HepG2 (cell line): ENCODE data around the gene FSCN2. TPM values are rescaled to one million over a fixed set of nuclear protein-coding genes. Genes with fewer than 3 reads are reported as not detected.
A peak's percentile ranks its signal among the peaks of the same experiment; 100 is the strongest.

ENCODE experiments used
- FOXJ3 ChIP-seq: sonication (generic); formaldehyde crosslinking; IDR thresholded peaks from 2 replicates; pipeline ENCODE4 v1.4.0; 2020; ENCODE audit warnings: missing genetic modification reagents, mild to moderate bottlenecking, borderline replicate concordance
- FOXP4 ChIP-seq: sonication (generic); formaldehyde crosslinking; IDR thresholded peaks from 2 replicates; pipeline ENCODE4 v1.4.0; 2020; ENCODE audit warnings: missing genetic modification reagents
- GATAD1 ChIP-seq: IDR thresholded peaks from 2 replicates; pipeline ENCODE4 v1.6.1; 2016; ENCODE audit warnings: missing genetic modification reagents, missing compliant biosample characterization
- IKZF5 ChIP-seq: IDR thresholded peaks from 2 replicates; pipeline ENCODE4 v1.6.1; 2018; ENCODE audit warnings: missing genetic modification reagents, mild to moderate bottlenecking, missing compliant biosample characterization
- KDM4B ChIP-seq: sonication (generic); formaldehyde crosslinking; IDR thresholded peaks from 2 replicates; pipeline ENCODE4 v1.4.0; 2020; ENCODE audit warnings: missing genetic modification reagents
- MEIS2 ChIP-seq: sonication (generic); formaldehyde crosslinking; IDR thresholded peaks from 2 replicates; pipeline ENCODE4 v1.9.0; 2021; ENCODE audit warnings: mild to moderate bottlenecking, missing genetic modification reagents
- MLLT10 ChIP-seq: sonication (generic); formaldehyde crosslinking; IDR thresholded peaks from 2 replicates; pipeline ENCODE4 v1.4.0; 2020; ENCODE audit warnings: missing genetic modification reagents
- PATZ1 ChIP-seq: sonication (generic); formaldehyde crosslinking; IDR thresholded peaks from 2 replicates; pipeline ENCODE4 v1.4.0; 2020; ENCODE audit warnings: missing genetic modification reagents
- POLR2G ChIP-seq: fragments of 200-400 bp; formaldehyde crosslinking; IDR thresholded peaks from 2 replicates; pipeline ENCODE4 v1.6.1; 2018; ENCODE audit warnings: mild to moderate bottlenecking, low read depth, low read length, moderate library complexity
- TERF1 ChIP-seq: sonication (generic); formaldehyde crosslinking; IDR thresholded peaks from 2 replicates; pipeline ENCODE4 v1.8.0; 2022; ENCODE audit warnings: mild to moderate bottlenecking, missing genetic modification reagents, moderate library complexity
- ZBTB39 ChIP-seq: sonication (generic); formaldehyde crosslinking; IDR thresholded peaks from 2 replicates; pipeline ENCODE4 v1.5.0; 2020; ENCODE audit warnings: missing genetic modification reagents
- ZNF318 ChIP-seq: sonication (generic); formaldehyde crosslinking; IDR thresholded peaks from 2 replicates; pipeline ENCODE4 v1.4.0; 2020; ENCODE audit warnings: mild to moderate bottlenecking, missing genetic modification reagents
- ZNF775 ChIP-seq: sonication (generic); formaldehyde crosslinking; IDR thresholded peaks from 2 replicates; pipeline ENCODE4 v1.4.0; 2020; ENCODE audit warnings: missing genetic modification reagents, mild to moderate bottlenecking, moderate library complexity, borderline replicate concordance
- polyA plus RNA-seq, 8 experiments: library from polyadenylated mRNA; depleted of rRNA in 3 of 8; stranded (reverse) in 7 of 8; unstranded in 1 of 8; fragments of >200 nt; fragmentation: Illumina TruSeq in 4 of 8; extraction: Trizol in 4 of 8; gene quantifications; 2 replicates each; pipeline versions ENCODE4 v1.2.1 to v1.2.3, GENCODE V29; 2011 to 2016; ENCODE audit warnings: low read depth in 4 of 8, missing spikeins in 1 of 8, mixed read lengths in 1 of 8; ENCODE audit not compliant: insufficient read depth in 1 of 8
- total RNA-seq, 5 experiments: library from RNA; depleted of rRNA; stranded (reverse); fragments of >200 nt; fragmentation: Illumina TruSeq; extraction: Trizol; gene quantifications; 2 replicates each; pipeline ENCODE4 v1.2.3, GENCODE V29; 2016; ENCODE audit warnings: low read depth in 1 of 5

Gene FSCN2
- total and polyA plus RNA-seq, 2 of the 13 experiments (the other 11 are each of a cell fraction or from before 2014, with no cell fraction given): 0.09 TPM; not detected in 1

GRCh38 chr17:81528384-81528650 is 140 bp downstream of the FSCN2 start (continued):
- no peak for TF ChIP-seq ZBTB39 (CRISPR knock-in tag)
- TF ChIP-seq FOXP4 (CRISPR knock-in tag): no peak
- no peak for TF ChIP-seq KDM4B (CRISPR knock-in tag)
- no peak for TF ChIP-seq ZNF775 (CRISPR knock-in tag)
- no peak for TF ChIP-seq POLR2G
- TF ChIP-seq MEIS2: no peak
- no peak for TF ChIP-seq GATAD1
- TF ChIP-seq FOXJ3 (CRISPR knock-in tag): no peak
- no peak for TF ChIP-seq ZNF318 (CRISPR knock-in tag)
- TF ChIP-seq PATZ1 (CRISPR knock-in tag): no peak
- TF ChIP-seq TERF1 (CRISPR knock-in tag): no peak
- TF ChIP-seq IKZF5: 0 out of 2 replicates have a peak, but pooled peaks have one; percentile 8
- TF ChIP-seq MLLT10 (CRISPR knock-in tag): no peak
